ENCODE results near the gene TAS2R20. TPM values are rescaled to one million over a fixed set of nuclear protein-coding genes. Genes with fewer than 3 reads are reported as not detected.

TAS2R20 gene
- total RNA-seq, 1 experiment from 2014 or later, result 0.11 TPM

DNA sequence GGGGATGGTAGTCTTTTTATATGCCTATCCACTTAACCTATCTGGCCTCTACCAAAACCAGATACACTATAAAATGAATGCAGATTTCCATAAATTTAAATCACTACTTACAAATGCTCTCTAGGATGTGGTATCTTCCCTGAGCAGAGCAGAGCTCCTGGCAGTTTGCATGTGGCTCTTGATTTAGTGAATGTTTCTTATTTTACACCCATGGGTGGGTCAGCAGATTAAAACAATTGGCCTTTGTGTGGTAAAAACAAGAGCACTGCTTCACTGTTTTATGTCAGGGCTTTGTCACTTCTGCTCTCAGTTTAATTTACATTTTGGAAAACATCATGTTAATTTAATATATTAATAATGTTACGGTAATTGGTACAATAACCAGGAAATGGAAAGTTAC, 18.8 kb upstream of the TAS2R20 start:
- CTCF ChIA-PET, result no interaction called here
- Histone ChIP-seq H3K4me2 (ENCODE audit: low read length) (no peak overlapping the region), H3K9ac (ENCODE audit: low read length) (no peak overlapping the region), H3K27me3 (ENCODE audit: low read length) (no peaks in the 10 kb centered on the region), H3K4me3 (ENCODE audit: low read length) (no peak overlapping the region), H3F3A (ENCODE audit: low read length, unreplicated experiment) (no peaks in the 10 kb centered on the region), H2AFZ (ENCODE audit: low read length) (no peak overlapping the region), H3K79me2 (ENCODE audit: low read length) (no peaks in the 10 kb centered on the region), H3K9me2 (replicated peaks; ENCODE audit: low read length) (no peaks in the 10 kb centered on the region), H3K36me3 (ENCODE audit: low read depth, low read length) (no peaks in the 10 kb centered on the region), H4K20me1 (ENCODE audit: low read length) (no peaks in the 10 kb centered on the region), H3K27ac (ENCODE audit: low read length) (no peak overlapping the region), H3K4me1 (ENCODE audit: insufficient read depth, low read length) (no peaks in the 10 kb centered on the region), H3K9me3 (ENCODE audit: low read length) (no peaks in the 10 kb centered on the region)
- no peak for TF ChIP-seq EZH2 (IDR thresholded peaks at IDR 0.05; ENCODE audit: low read length, unreplicated experiment)
- no peak for TF ChIP-seq CTCF (conservative IDR thresholded peaks at IDR 0.05; ENCODE audit: low read depth, low read length)
- TF ChIP-seq EZH2phosphoT487 (IDR thresholded peaks at IDR 0.05; ENCODE audit: borderline replicate concordance, low read length), result no peak
- POLR2A ChIA-PET (ENCODE audit: unreplicated experiment), result no interaction called here
- intact Hi-C loops (cut with micrococcal nuclease), result loop anchor here (5.0 kb wide), 1 partner anchor 55 kb away; no protein-coding TSS in a partner anchor
- ATAC-seq, result no peak
- DNase-seq, result no peak
- BruUV-seq (replicated peaks), result no TSS peak

DNA sequence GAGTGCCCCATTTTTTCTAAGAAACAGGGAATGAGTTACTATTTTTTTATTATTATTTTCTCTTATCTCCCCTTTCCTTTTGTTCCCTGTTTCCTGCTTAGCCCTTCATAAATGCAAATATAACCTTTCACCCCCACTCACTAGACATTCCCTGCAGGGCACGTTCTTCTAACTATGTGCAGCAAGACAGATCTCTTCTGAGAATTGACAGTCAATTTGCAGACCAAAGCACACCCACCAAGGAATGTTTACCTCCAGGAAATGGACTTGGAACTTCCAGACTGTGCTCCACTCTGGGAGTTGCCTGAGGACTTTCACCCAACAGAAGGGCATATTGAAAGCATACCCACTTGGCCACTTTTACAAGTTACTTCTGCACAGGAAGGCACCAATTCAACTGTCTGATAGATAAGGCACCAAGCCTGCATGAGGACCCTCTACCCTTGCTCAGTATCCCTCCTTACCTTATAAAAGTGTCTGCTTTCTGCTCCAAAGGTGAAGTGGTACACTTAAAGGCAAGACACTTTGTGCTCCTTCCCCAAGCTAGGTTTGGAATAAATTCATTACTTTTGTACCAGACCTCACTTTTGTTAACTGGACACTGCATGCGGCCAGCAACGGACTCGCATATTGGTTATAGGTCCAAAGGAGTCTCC, 17.8 kb upstream of the TAS2R20 start:
- POLR2A ChIA-PET (ENCODE audit: unreplicated experiment), result no interaction called here
- Histone ChIP-seq H3K27me3 (ENCODE audit: low read length) (no peaks in the 10 kb centered on the region), H3K4me1 (ENCODE audit: insufficient read depth, low read length) (no peaks in the 10 kb centered on the region), H3K79me2 (ENCODE audit: low read length) (no peaks in the 10 kb centered on the region), H3K27ac (ENCODE audit: low read length) (no peak overlapping the region), H3K4me2 (ENCODE audit: low read length) (no peak overlapping the region), H3F3A (ENCODE audit: low read length, unreplicated experiment) (no peaks in the 10 kb centered on the region), H4K20me1 (ENCODE audit: low read length) (no peaks in the 10 kb centered on the region), H2AFZ (ENCODE audit: low read length) (no peak overlapping the region), H3K9me3 (ENCODE audit: low read length) (no peaks in the 10 kb centered on the region), H3K36me3 (ENCODE audit: low read depth, low read length) (no peaks in the 10 kb centered on the region), H3K9ac (ENCODE audit: low read length) (no peak overlapping the region), H3K9me2 (replicated peaks; ENCODE audit: low read length) (no peaks in the 10 kb centered on the region), H3K4me3 (ENCODE audit: low read length) (no peak overlapping the region)
- no TSS peak for BruUV-seq (replicated peaks)
- intact Hi-C loops (cut with micrococcal nuclease), result loop anchor here (5.0 kb wide), 1 partner anchor 56 kb away; no protein-coding TSS in a partner anchor
- ATAC-seq (no peak), DNase-seq (no peak)
- no peak for TF ChIP-seq EZH2 (IDR thresholded peaks at IDR 0.05; ENCODE audit: low read length, unreplicated experiment)
- CTCF ChIA-PET, result no interaction called here

- Histone ChIP-seq H3K36me3 (ENCODE audit: low read depth, low read length) (no peaks in the 10 kb centered on the region), H3F3A (ENCODE audit: low read length, unreplicated experiment) (no peaks in the 10 kb centered on the region), H3K4me2 (ENCODE audit: low read length) (no peak overlapping the region), H3K79me2 (ENCODE audit: low read length) (no peaks in the 10 kb centered on the region), H3K4me1 (ENCODE audit: insufficient read depth, low read length) (no peaks in the 10 kb centered on the region), H2AFZ (ENCODE audit: low read length) (no peak overlapping the region), H3K27ac (ENCODE audit: low read length) (no peak overlapping the region), H3K4me3 (ENCODE audit: low read length) (no peak overlapping the region), H3K9ac (ENCODE audit: low read length) (no peak overlapping the region), H4K20me1 (ENCODE audit: low read length) (no peaks in the 10 kb centered on the region), H3K9me2 (replicated peaks; ENCODE audit: low read length) (no peaks in the 10 kb centered on the region), H3K9me3 (ENCODE audit: low read length) (no peaks in the 10 kb centered on the region), H3K27me3 (ENCODE audit: low read length) (no peaks in the 10 kb centered on the region)
- ATAC-seq (no peak), DNase-seq (no peak)
- intact Hi-C loops (cut with micrococcal nuclease), result no loop called here
- TF ChIP-seq EZH2 (IDR thresholded peaks at IDR 0.05; ENCODE audit: low read length, unreplicated experiment) (no peak), EZH2phosphoT487 (IDR thresholded peaks at IDR 0.05; ENCODE audit: borderline replicate concordance, low read length) (no peak), CTCF (conservative IDR thresholded peaks at IDR 0.05; ENCODE audit: low read depth, low read length) (no peak)
- POLR2A ChIA-PET (ENCODE audit: unreplicated experiment), result no interaction called here
- CTCF ChIA-PET, result no interaction called here
- no TSS peak for BruUV-seq (replicated peaks)
These were observed 16.1 kb upstream of the TAS2R20 start for GRCh38 chr12:11014234-11014633.
